Mononuclear cell (primary cell): Measurements from ENCODE around the gene SIRPA. TPM values are rescaled to one million over a fixed set of nuclear protein-coding genes. Genes with fewer than 3 reads are reported as not detected.
"Not testable (repeated sequence)": the region's sequence is repeated elsewhere in the genome, so short reads cannot be mapped to it uniquely, and the experiment has no call there.

Source experiments
- H3K27me3 ChIP-seq: 2 replicates; pipeline ENCODE4 v1.6.0; 2011; ENCODE audit warnings: low read length, control low read depth; ENCODE audit not compliant: insufficient read depth
- H3K4me1 ChIP-seq: 2 replicates; pipeline ENCODE4 v1.5.1; 2011; ENCODE audit warnings: mild to moderate bottlenecking, low read length, control low read depth; ENCODE audit not compliant: insufficient read depth
- H3K4me3 ChIP-seq: 2 replicates; pipeline ENCODE4 v1.5.1; 2011; ENCODE audit warnings: mild to moderate bottlenecking, low read length, moderate library complexity
- H3K9me3 ChIP-seq: 2 replicates; pipeline ENCODE4 v1.5.1; 2011; ENCODE audit warnings: low read depth, mild to moderate bottlenecking, control low read depth, low read length
- total RNA-seq: library from RNA; depleted of rRNA; stranded (reverse); fragments of >200 nt; gene quantifications from one replicate; pipeline ENCODE4 v1.2.3, GENCODE V29; 2012

SIRPA gene
- total RNA-seq, 1 donor, result 23.6 TPM

- Histone ChIP-seq H3K9me3 (no peaks in the 10 kb centered on the region), H3K4me3 (no peak overlapping the region), H3K4me1 (peaks cover 25% of the 10 kb centered on the region), H3K27me3 (no peaks in the 10 kb centered on the region)
These were observed 7.0 kb downstream of the SIRPA start for GRCh38 chr20:1902188-1902587.

DNA sequence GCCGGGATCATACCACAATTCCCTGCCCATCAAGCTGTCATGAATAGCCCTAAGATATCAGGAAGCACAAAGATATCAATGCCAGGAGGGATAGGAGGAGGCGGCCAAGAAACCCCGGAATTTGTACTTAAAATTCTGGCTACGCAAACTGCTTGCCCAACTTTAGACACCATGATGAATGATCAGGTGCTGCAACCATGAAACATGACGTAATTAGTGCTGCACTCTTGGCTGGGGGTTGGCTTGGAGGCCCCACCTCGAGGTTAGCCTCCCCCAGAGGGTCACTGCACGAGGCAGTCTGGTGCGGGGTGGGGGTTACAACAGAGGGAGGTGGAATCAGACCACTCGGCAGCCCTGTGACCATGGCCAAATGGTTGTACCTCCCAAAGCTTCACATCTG is 8.9 kb downstream of the SIRPA start:
- H3K27me3 ChIP-seq, result no peaks in the 10 kb centered on the region
- H3K4me3 ChIP-seq, result no peak overlapping the region
- peaks cover 5% of the 10 kb centered on the region for H3K4me1 ChIP-seq
- H3K9me3 ChIP-seq, result no peaks in the 10 kb centered on the region

- Histone ChIP-seq H3K4me1 (no peaks in the 10 kb centered on the region), H3K9me3 (no peaks in the 10 kb centered on the region), H3K4me3 (no peak overlapping the region), H3K27me3 (no peaks in the 10 kb centered on the region)
These were observed 9.8 kb downstream of the SIRPA start for GRCh38 chr20:1905009-1905408.

- no peaks in the 10 kb centered on the region for H3K4me1 ChIP-seq
- no peak overlapping the region for H3K4me3 ChIP-seq
- no peaks in the 10 kb centered on the region for H3K9me3 ChIP-seq
- H3K27me3 ChIP-seq, result no peaks in the 10 kb centered on the region
These were observed 10.5 kb downstream of the SIRPA start for GRCh38 chr20:1905693-1906092.

- Histone ChIP-seq H3K4me3 (no peak overlapping the region), H3K27me3 (no peaks in the 10 kb centered on the region), H3K4me1 (no peaks in the 10 kb centered on the region), H3K9me3 (no peaks in the 10 kb centered on the region)
These were observed 11.3 kb downstream of the SIRPA start for GRCh38 chr20:1906361-1907051.

GRCh38 chr20:1907586-1907985 is 12.4 kb downstream of the SIRPA start:
- Histone ChIP-seq H3K4me3 (no peak overlapping the region), H3K27me3 (no peaks in the 10 kb centered on the region), H3K9me3 (no peaks in the 10 kb centered on the region), H3K4me1 (no peaks in the 10 kb centered on the region)

DNA sequence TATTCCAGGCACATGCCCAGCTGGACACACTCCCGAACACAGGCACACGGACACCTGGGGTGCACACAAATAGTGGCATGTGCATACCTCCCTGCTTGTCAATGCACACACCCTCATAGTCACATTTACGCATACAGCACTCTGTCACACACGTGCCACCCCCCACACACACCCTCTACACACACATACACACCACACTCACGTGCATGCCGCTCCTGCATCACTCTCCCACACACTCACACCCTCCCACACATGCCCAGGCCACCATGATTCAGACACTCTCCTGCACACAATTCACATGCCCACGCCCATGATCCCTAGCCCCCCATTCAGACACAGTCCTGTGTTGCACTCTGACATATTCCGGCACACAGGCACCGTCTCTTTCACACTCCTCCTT is 13.0 kb downstream of the SIRPA start:
- Histone ChIP-seq H3K4me1 (no peaks in the 10 kb centered on the region), H3K9me3 (no peaks in the 10 kb centered on the region), H3K4me3 (no peak overlapping the region), H3K27me3 (no peaks in the 10 kb centered on the region)

GRCh38 chr20:1909097-1909496 is 13.9 kb downstream of the SIRPA start:
- no peaks in the 10 kb centered on the region for H3K27me3 ChIP-seq
- H3K4me3 ChIP-seq, result no peak overlapping the region
- H3K9me3 ChIP-seq, result no peaks in the 10 kb centered on the region
- H3K4me1 ChIP-seq, result no peaks in the 10 kb centered on the region

DNA sequence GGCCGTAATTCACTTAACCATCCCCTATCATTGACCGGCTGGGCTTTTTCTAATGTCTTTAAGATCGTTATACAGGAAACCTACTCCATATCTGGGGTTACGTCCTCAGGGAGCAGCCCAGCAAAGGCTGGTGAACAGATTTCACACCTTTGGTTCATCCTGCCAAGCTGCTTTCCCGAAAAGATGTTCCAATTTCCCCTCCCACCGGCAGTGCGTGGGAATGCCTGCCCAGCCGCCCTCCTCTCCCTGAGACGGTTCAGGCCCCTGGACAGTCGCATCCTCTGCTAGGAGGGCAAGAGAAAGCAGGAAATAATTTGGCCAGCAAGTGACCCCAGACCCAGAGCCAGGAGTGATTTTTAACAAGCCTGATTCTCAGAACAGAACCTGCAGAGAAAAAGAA is 16.3 kb downstream of the SIRPA start:
- Histone ChIP-seq H3K4me3 (no peak overlapping the region), H3K27me3 (no peaks in the 10 kb centered on the region), H3K9me3 (no peaks in the 10 kb centered on the region), H3K4me1 (no peaks in the 10 kb centered on the region)

- H3K9me3 ChIP-seq, result no peaks in the 10 kb centered on the region
- no peak overlapping the region for H3K4me3 ChIP-seq
- H3K27me3 ChIP-seq, result no peaks in the 10 kb centered on the region
- H3K4me1 ChIP-seq, result no peaks in the 10 kb centered on the region
These were observed 16.8 kb downstream of the SIRPA start for GRCh38 chr20:1912053-1912452.

- Histone ChIP-seq H3K27me3 (no peaks in the 10 kb centered on the region), H3K9me3 (no peaks in the 10 kb centered on the region), H3K4me3 (no peak overlapping the region), H3K4me1 (no peaks in the 10 kb centered on the region)
These were observed 17.4 kb downstream of the SIRPA start for GRCh38 chr20:1912646-1913045.

GRCh38 chr20:1915233-1915632 is 20.0 kb downstream of the SIRPA start:
- H3K4me3 ChIP-seq, H3K27me3 ChIP-seq, H3K9me3 ChIP-seq, H3K4me1 ChIP-seq: not testable (repeated sequence)

DNA sequence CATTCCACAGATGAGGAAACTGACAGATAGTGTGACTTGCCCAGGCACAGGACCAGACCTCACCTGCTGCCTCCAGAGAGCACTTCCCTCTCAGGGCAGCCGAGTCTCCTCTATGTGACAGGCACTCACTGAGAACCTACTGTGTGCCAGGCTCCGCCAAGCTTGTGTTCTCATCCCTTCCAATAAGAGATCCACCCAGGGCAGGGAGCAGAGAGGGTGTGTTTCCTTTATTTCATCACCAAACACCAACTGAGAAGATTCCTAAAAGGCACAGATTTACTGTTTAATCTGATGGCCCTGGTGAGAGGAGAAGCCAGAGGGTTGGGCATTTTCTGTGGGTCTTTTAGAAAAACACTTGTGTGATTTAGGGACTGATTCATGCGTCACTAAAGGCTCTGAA is 20.5 kb downstream of the SIRPA start:
- Histone ChIP-seq H3K4me3 (no peak overlapping the region), H3K27me3 (no peaks in the 10 kb centered on the region), H3K4me1 (no peaks in the 10 kb centered on the region), H3K9me3 (no peaks in the 10 kb centered on the region)

DNA sequence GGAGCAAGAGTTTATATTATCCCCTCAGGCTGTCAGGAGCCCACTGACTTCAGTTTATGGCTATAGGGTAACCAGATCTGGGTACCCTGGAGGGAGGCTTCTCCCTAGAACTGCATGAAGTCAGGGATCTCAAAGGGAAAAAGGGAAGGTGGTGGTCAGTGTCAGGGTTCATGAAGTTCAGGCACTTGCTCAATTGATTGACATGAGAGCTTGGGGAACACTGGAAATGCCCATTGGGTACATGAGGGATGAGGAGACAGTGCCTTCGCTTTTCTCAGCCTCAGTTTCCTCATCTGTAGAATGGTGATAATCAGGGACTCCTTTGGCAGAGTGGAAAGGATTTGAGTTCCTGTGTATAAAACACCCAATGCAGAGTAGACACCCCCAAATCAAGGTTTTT is 22.6 kb downstream of the SIRPA start:
- Histone ChIP-seq H3K9me3 (no peaks in the 10 kb centered on the region), H3K4me3 (no peak overlapping the region), H3K4me1 (no peaks in the 10 kb centered on the region), H3K27me3 (no peaks in the 10 kb centered on the region)

- no peak overlapping the region for H3K4me3 ChIP-seq
- H3K9me3 ChIP-seq, result no peaks in the 10 kb centered on the region
- H3K27me3 ChIP-seq, result no peaks in the 10 kb centered on the region
- no peaks in the 10 kb centered on the region for H3K4me1 ChIP-seq
These were observed 23.4 kb downstream of the SIRPA start for GRCh38 chr20:1918491-1919165.

- no peaks in the 10 kb centered on the region for H3K4me1 ChIP-seq
- H3K4me3 ChIP-seq, result no peak overlapping the region
- H3K27me3 ChIP-seq, result no peaks in the 10 kb centered on the region
- H3K9me3 ChIP-seq, result no peaks in the 10 kb centered on the region
These were observed 25.0 kb downstream of the SIRPA start for GRCh38 chr20:1920252-1920651.
